ENCODE results near the gene SERTAD1. TPM values are rescaled to one million over a fixed set of nuclear protein-coding genes. Genes with fewer than 3 reads are reported as not detected.
"Not testable (repeated sequence)": the region's sequence is repeated elsewhere in the genome, so short reads cannot be mapped to it uniquely, and the experiment has no call there.

The SERTAD1 gene
- total RNA-seq, 1 donor from 2014 or later = 18.0 TPM

- intact Hi-C loops (cut with DNase I) = no loop called here
- ATAC-seq (no peak), DNase-seq (ENCODE audit: low spot score) (no peak)
Observed at GRCh38 chr19:40411958-40412499, 13.8 kb downstream of the SERTAD1 start.

GRCh38 chr19:40411125-40411842, 14.5 kb downstream of the SERTAD1 start:
- intact Hi-C loops (cut with DNase I) = no loop called here
- ATAC-seq (no peak), DNase-seq (ENCODE audit: low spot score) (no peak)

GRCh38 chr19:40410030-40410389, 15.8 kb downstream of the SERTAD1 start:
- intact Hi-C loops (cut with DNase I) = no loop called here
- ATAC-seq (peak; percentile 22), DNase-seq (ENCODE audit: low spot score) (no peak)

GRCh38 chr19:40408598-40408925, 17.2 kb downstream of the SERTAD1 start:
- DNase-seq (ENCODE audit: low spot score); ATAC-seq; intact Hi-C loops (cut with DNase I): not testable (repeated sequence)

GRCh38 chr19:40407714-40408597, 17.8 kb downstream of the SERTAD1 start:
- no peak for ATAC-seq
- intact Hi-C loops (cut with DNase I) = no loop called here

GRCh38 chr19:40403262-40403984, 22.4 kb downstream of the SERTAD1 start:
- intact Hi-C loops (cut with DNase I) = no loop called here
- ATAC-seq = peak; percentile 91
- DNase-seq (ENCODE audit: low spot score) = peak; percentile 95

More at GRCh38 chr19:40407714-40408597, 17.8 kb downstream of the SERTAD1 start:
- DNase-seq (ENCODE audit: low spot score) = no peak

GRCh38 chr19:40400559-40400958, 25.2 kb downstream of the SERTAD1 start:
- intact Hi-C loops (cut with DNase I) = no loop called here
- ATAC-seq (no peak), DNase-seq (ENCODE audit: low spot score) (no peak)

GRCh38 chr19:40398417-40399131, 27.2 kb downstream of the SERTAD1 start:
- intact Hi-C loops (cut with DNase I) = no loop called here
- DNase-seq (ENCODE audit: low spot score) (no peak), ATAC-seq (peak; percentile 16)

GRCh38 chr19:40397568-40397906, 28.3 kb downstream of the SERTAD1 start:
- ATAC-seq (no peak), DNase-seq (ENCODE audit: low spot score) (no peak)
- intact Hi-C loops (cut with DNase I) = no loop called here

GRCh38 chr19:40396886-40397567, 28.8 kb downstream of the SERTAD1 start:
- ATAC-seq (no peak), DNase-seq (ENCODE audit: low spot score) (no peak)
- intact Hi-C loops (cut with DNase I) = no loop called here

- DNase-seq (ENCODE audit: low spot score) (no peak), ATAC-seq (no peak)
- intact Hi-C loops (cut with DNase I) = no loop called here
Observed at GRCh38 chr19:40395956-40396355, 29.8 kb downstream of the SERTAD1 start.

- intact Hi-C loops (cut with DNase I) = no loop called here
- DNase-seq (ENCODE audit: low spot score) = no peak
- no peak for ATAC-seq
Observed at GRCh38 chr19:40394816-40395210, 31.0 kb downstream of the SERTAD1 start.

- intact Hi-C loops (cut with DNase I) = no loop called here
- ATAC-seq = peak; percentile 13
- no peak for DNase-seq (ENCODE audit: low spot score)
Observed at GRCh38 chr19:40393894-40394815, 31.6 kb downstream of the SERTAD1 start.

GRCh38 chr19:40392894-40393517, 32.8 kb downstream of the SERTAD1 start:
- DNase-seq (ENCODE audit: low spot score) (no peak), ATAC-seq (no peak)
- intact Hi-C loops (cut with DNase I) = no loop called here

GRCh38 chr19:40392123-40392522, 33.7 kb downstream of the SERTAD1 start:
- ATAC-seq = no peak
- intact Hi-C loops (cut with DNase I) = no loop called here
- no peak for DNase-seq (ENCODE audit: low spot score)

GRCh38 chr19:40390084-40390742, 35.6 kb downstream of the SERTAD1 start, which contains the start of gene HIPK4:
Gene HIPK4 (minus strand): TSS chr19:40390181. CDS start chr19:40389902, 279 bp downstream.
- intact Hi-C loops (cut with DNase I) = no loop called here
- ATAC-seq (no peak), DNase-seq (ENCODE audit: low spot score) (no peak)
